ENCODE measurements around the gene POLR3B.

- TF ChIP-seq CTCF (conservative IDR thresholded peaks at IDR 0.05 in 1 of 2, IDR thresholded peaks at IDR 0.05 in 1 of 2; ENCODE audit: low read depth in 1 of 2, low read length in 2 of 2) (no peak), EZH2 (IDR thresholded peaks at IDR 0.05; ENCODE audit: low read length, missing control alignments) (no peak)
These were observed 131.3 kb downstream of the POLR3B start for GRCh38 chr12:106488884-106489283.
